Stimulated activated CD8-positive, alpha-beta memory T cell treated with anti-CD3 and anti-CD28 coated beads, Interleukin-12 subunit alpha, Interleukin-12 subunit beta, amount 100 ng/mL, for 4 hours (primary cell): ENCODE results near the gene KANK3.
"Not testable (repeated sequence)": the region's sequence is repeated elsewhere in the genome, so short reads cannot be mapped to it uniquely, and the experiment has no call there.

ENCODE experiments used
- DNase-seq: peaks from one replicate; pipeline ENCODE4 v3.0.0-alpha.2; 2020; ENCODE audit warnings: low read depth

KANK3 gene

GRCh38 chr19:8337728-8338127, 5.3 kb downstream of the KANK3 start:
- no peak for DNase-seq

- no peak for DNase-seq
These were observed 6.4 kb downstream of the KANK3 start for GRCh38 chr19:8336660-8337059.

GRCh38 chr19:8336072-8336569, 6.9 kb downstream of the KANK3 start:
- DNase-seq, result no peak

GRCh38 chr19:8335343-8336071, 7.6 kb downstream of the KANK3 start:
- peak; percentile 15 for DNase-seq

GRCh38 chr19:8334458-8335342, 8.4 kb downstream of the KANK3 start:
- DNase-seq, result no peak

- DNase-seq, result no peak
These were observed 9.2 kb downstream of the KANK3 start for GRCh38 chr19:8333767-8334457.

GRCh38 chr19:8332976-8333766, 9.9 kb downstream of the KANK3 start:
- DNase-seq, result no peak

GRCh38 chr19:8331263-8331845, 11.7 kb downstream of the KANK3 start:
- DNase-seq, result no peak

GRCh38 chr19:8329996-8330395, 13.1 kb downstream of the KANK3 start:
- DNase-seq, result no peak

GRCh38 chr19:8325454-8325853, 17.6 kb downstream of the KANK3 start:
- no peak for DNase-seq

- DNase-seq, result no peak
These were observed 18.6 kb downstream of the KANK3 start for GRCh38 chr19:8324186-8325050.

GRCh38 chr19:8323781-8324185, 19.3 kb downstream of the KANK3 start:
- DNase-seq, result no peak

- no peak for DNase-seq
These were observed 20.4 kb downstream of the KANK3 start for GRCh38 chr19:8322638-8322997.

- no peak for DNase-seq
These were observed 20.9 kb downstream of the KANK3 start for GRCh38 chr19:8321986-8322637.

GRCh38 chr19:8321067-8321985, 21.7 kb downstream of the KANK3 start, which contains the start of the genes NDUFA7 and RPS28:
NDUFA7 (minus strand) TSS chr19:8321375; CDS start chr19:8321358, 17 bp downstream.
RPS28 (plus strand) TSS chr19:8321496; CDS start chr19:8321531, 35 bp downstream.
- DNase-seq, result peak; percentile 94

GRCh38 chr19:8320564-8321066, 22.4 kb downstream of the KANK3 start:
- no peak for DNase-seq

- no peak for DNase-seq
These were observed 23.1 kb downstream of the KANK3 start for GRCh38 chr19:8319807-8320520.

- not testable (repeated sequence) for DNase-seq
These were observed 24.2 kb downstream of the KANK3 start for GRCh38 chr19:8318835-8319234.
